A673 (cell line): Measurements from ENCODE around the gene VPS4A.

ENCODE experiments used
- EZH2 ChIP-seq: fragments of 200-600 bp; sonication (generic); IDR thresholded peaks from 2 replicates; pipeline ENCODE4 v1.6.1; 2017; ENCODE audit warnings: borderline replicate concordance, low read depth, mild to moderate bottlenecking, mixed read lengths, antibody characterized with exemption, low read length; ENCODE audit not compliant: poor library complexity, severe bottlenecking
- TF ChIP-seq, protein P1 (sequence below): fragments of 300-800, 200-600 bp; sonication (generic); conservative IDR thresholded peaks from 2 replicates; pipeline ENCODE4 v1.5.1; 2017; ENCODE audit warnings: low read depth, mild to moderate bottlenecking, antibody characterized with exemption, low read length, moderate library complexity, mixed read lengths

DNA sequence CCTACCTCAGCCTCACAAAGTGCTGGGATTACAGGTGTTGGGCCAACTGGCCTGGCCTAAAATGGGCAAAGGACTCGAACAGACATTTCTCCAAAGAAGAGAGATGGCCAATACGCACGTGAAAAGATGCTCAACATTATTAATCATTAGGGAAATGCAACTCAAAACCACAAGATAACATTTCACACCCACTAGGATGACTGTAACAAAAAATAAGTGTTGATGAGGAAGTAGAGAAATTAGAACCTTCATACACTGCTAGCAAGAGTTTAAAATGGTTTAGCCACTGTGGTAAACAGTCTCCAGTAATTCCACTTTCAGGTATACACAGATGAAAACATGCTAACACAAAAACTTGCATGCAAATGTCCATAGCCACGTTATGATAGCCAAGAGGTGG, 34.8 kb downstream of the VPS4A start:
- TF ChIP-seq, protein P1, sequence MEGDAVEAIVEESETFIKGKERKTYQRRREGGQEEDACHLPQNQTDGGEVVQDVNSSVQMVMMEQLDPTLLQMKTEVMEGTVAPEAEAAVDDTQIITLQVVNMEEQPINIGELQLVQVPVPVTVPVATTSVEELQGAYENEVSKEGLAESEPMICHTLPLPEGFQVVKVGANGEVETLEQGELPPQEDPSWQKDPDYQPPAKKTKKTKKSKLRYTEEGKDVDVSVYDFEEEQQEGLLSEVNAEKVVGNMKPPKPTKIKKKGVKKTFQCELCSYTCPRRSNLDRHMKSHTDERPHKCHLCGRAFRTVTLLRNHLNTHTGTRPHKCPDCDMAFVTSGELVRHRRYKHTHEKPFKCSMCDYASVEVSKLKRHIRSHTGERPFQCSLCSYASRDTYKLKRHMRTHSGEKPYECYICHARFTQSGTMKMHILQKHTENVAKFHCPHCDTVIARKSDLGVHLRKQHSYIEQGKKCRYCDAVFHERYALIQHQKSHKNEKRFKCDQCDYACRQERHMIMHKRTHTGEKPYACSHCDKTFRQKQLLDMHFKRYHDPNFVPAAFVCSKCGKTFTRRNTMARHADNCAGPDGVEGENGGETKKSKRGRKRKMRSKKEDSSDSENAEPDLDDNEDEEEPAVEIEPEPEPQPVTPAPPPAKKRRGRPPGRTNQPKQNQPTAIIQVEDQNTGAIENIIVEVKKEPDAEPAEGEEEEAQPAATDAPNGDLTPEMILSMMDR = no peak
- TF ChIP-seq EZH2 = no peak
